H9 (cell line): ENCODE data around the gene RAD17. TPM values are rescaled to one million over a fixed set of nuclear protein-coding genes. Genes with fewer than 3 reads are reported as not detected.

Experiments used
- DNase-seq: peaks from one replicate; pipeline ENCODE4 v3.0.0-alpha.2; 2017
- H2AFZ ChIP-seq: one replicate; pipeline ENCODE4 v1.6.1; 2013; ENCODE audit warnings: mild to moderate bottlenecking, low read length, control low read depth, moderate library complexity
- H2AK5ac ChIP-seq: 2 replicates; pipeline ENCODE4 v1.6.1; 2013; ENCODE audit warnings: low read length, control low read depth, mixed read lengths; ENCODE audit not compliant: insufficient read length
- H2BK120ac ChIP-seq: one replicate; pipeline ENCODE4 v1.6.1; 2013; ENCODE audit warnings: low read depth, mild to moderate bottlenecking, low read length, control low read depth, inconsistent platforms; ENCODE audit not compliant: poor library complexity, severe bottlenecking
- H2BK12ac ChIP-seq: 2 replicates; pipeline ENCODE4 v1.6.1; 2013; ENCODE audit warnings: low read length, control low read depth, mixed read lengths, low read depth; ENCODE audit not compliant: insufficient read length
- H2BK15ac ChIP-seq: 2 replicates; pipeline ENCODE4 v1.6.1; 2013; ENCODE audit warnings: low read depth, low read length, control low read depth
- H2BK20ac ChIP-seq: one replicate; pipeline ENCODE4 v1.6.1; 2013; ENCODE audit warnings: low read depth, mild to moderate bottlenecking, low read length, control low read depth, inconsistent platforms; ENCODE audit not compliant: poor library complexity, severe bottlenecking
- H2BK5ac ChIP-seq: 2 replicates; pipeline ENCODE4 v1.6.1; 2013; ENCODE audit warnings: low read length, control low read depth, mixed read lengths; ENCODE audit not compliant: insufficient read length
- H3K14ac ChIP-seq: 2 replicates; pipeline ENCODE4 v1.6.1; 2013; ENCODE audit warnings: low read length, control low read depth; ENCODE audit not compliant: insufficient read depth
- H3K18ac ChIP-seq: 2 replicates; pipeline ENCODE4 v1.6.1; 2013; ENCODE audit warnings: low read depth, mild to moderate bottlenecking, mixed read lengths, low read length, control low read depth; ENCODE audit not compliant: insufficient read length
- H3K23ac ChIP-seq: 2 replicates; pipeline ENCODE4 v1.6.1; 2013; ENCODE audit warnings: low read length, control low read depth, mixed read lengths, low read depth; ENCODE audit not compliant: insufficient read length
- H3K23me2 ChIP-seq: 2 replicates; pipeline ENCODE4 v1.6.1; 2013; ENCODE audit warnings: low read depth, mild to moderate bottlenecking, mixed read lengths, low read length, control low read depth; ENCODE audit not compliant: insufficient read length, poor library complexity, severe bottlenecking
- H3K27ac ChIP-seq: 2 replicates; pipeline ENCODE4 v1.5.1; 2013; ENCODE audit warnings: low read length, control low read depth, mixed read lengths, low read depth; ENCODE audit not compliant: insufficient read length
- H3K27me3 ChIP-seq: 2 replicates; pipeline ENCODE4 v1.6.1; 2013; ENCODE audit warnings: low read length, control low read depth, inconsistent platforms; ENCODE audit not compliant: insufficient read depth
- H3K4ac ChIP-seq: 2 replicates; pipeline ENCODE4 v1.6.1; 2013; ENCODE audit warnings: low read depth, mild to moderate bottlenecking, control low read depth, inconsistent platforms, low read length, moderate library complexity
- H3K4me1 ChIP-seq: 2 replicates; pipeline ENCODE4 v1.6.1; 2013; ENCODE audit warnings: low read length, control low read depth, inconsistent platforms; ENCODE audit not compliant: insufficient read depth
- H3K4me2 ChIP-seq: 2 replicates; pipeline ENCODE4 v1.6.1; 2013; ENCODE audit warnings: low read length, control low read depth, mixed read lengths; ENCODE audit not compliant: insufficient read length, insufficient read depth
- H3K56ac ChIP-seq: 2 replicates; pipeline ENCODE4 v1.6.1; 2013; ENCODE audit warnings: low read depth, mild to moderate bottlenecking, mixed read lengths, low read length, control low read depth; ENCODE audit not compliant: insufficient read length
- H3K79me1 ChIP-seq: 2 replicates; pipeline ENCODE4 v1.6.1; 2013; ENCODE audit warnings: low read depth, mild to moderate bottlenecking, moderate library complexity, low read length, control low read depth, inconsistent platforms; ENCODE audit not compliant: insufficient read depth, poor library complexity, severe bottlenecking
- H3K79me2 ChIP-seq: 2 replicates; pipeline ENCODE4 v1.6.1; 2013; ENCODE audit warnings: low read length, control low read depth, inconsistent platforms; ENCODE audit not compliant: insufficient read depth
- H3K9ac ChIP-seq: 2 replicates; pipeline ENCODE4 v1.6.1; 2013; ENCODE audit warnings: low read length, control low read depth, mixed read lengths; ENCODE audit not compliant: insufficient read length; ENCODE audit errors: extremely low read depth
- H3K9me3 ChIP-seq: one replicate; pipeline ENCODE4 v1.6.1; 2013; ENCODE audit warnings: low read depth, low read length, inconsistent platforms; ENCODE audit not compliant: control insufficient read depth
- H3T11ph ChIP-seq: one replicate; pipeline ENCODE4 v1.6.1; 2013; ENCODE audit warnings: mild to moderate bottlenecking, low read length, control low read depth, inconsistent platforms
- H4K20me1 ChIP-seq: one replicate; pipeline ENCODE4 v1.6.1; 2013; ENCODE audit not compliant: control insufficient read depth, insufficient read length, insufficient read depth
- H4K5ac ChIP-seq: 2 replicates; pipeline ENCODE4 v1.6.1; 2013; ENCODE audit warnings: low read depth, mild to moderate bottlenecking, mixed read lengths, low read length, control low read depth; ENCODE audit not compliant: insufficient read length
- H4K8ac ChIP-seq: replicated peaks from 2 replicates; pipeline ENCODE4 v1.6.1; 2013; ENCODE audit warnings: low read length, control low read depth, mixed read lengths, low read depth; ENCODE audit not compliant: insufficient read length
- H4K91ac ChIP-seq: 2 replicates; pipeline ENCODE4 v1.6.1; 2013; ENCODE audit warnings: low read depth, mild to moderate bottlenecking, moderate library complexity, mixed read lengths, low read length, control low read depth; ENCODE audit not compliant: insufficient read length
- H3K27ac Mint-ChIP-seq, 3 experiments: 2 replicates in 2 of 3; 3 replicates in 1 of 3; pipeline ENCODE4 v1.8.0; 2020 to 2021; ENCODE audit warnings: mixed read lengths in 3 of 3, mild to moderate bottlenecking in 1 of 3, moderate library complexity in 1 of 3
- H3K27me3 Mint-ChIP-seq: 2 replicates; pipeline ENCODE4 v1.8.0; 2021; ENCODE audit warnings: low read depth, mild to moderate bottlenecking, moderate library complexity, mixed read lengths
- H3K36me3 Mint-ChIP-seq, 3 experiments: 2 replicates in 2 of 3; 3 replicates in 1 of 3; pipeline ENCODE4 v1.8.0; 2020 to 2021; ENCODE audit warnings: low read depth in 3 of 3, mixed read lengths in 3 of 3; ENCODE audit not compliant: insufficient read depth in 1 of 3
- H3K4me1 Mint-ChIP-seq, 2 experiments: 2 replicates each; pipeline ENCODE4 v1.8.0; 2020; ENCODE audit warnings: mixed read lengths in 2 of 2
- H3K4me3 Mint-ChIP-seq, 2 experiments: 2 replicates in 1 of 2; 3 replicates in 1 of 2; pipeline ENCODE4 v1.8.0; 2020 to 2021; ENCODE audit warnings: mild to moderate bottlenecking in 2 of 2, mixed read lengths in 2 of 2, moderate library complexity in 1 of 2
- H3K9me3 Mint-ChIP-seq, 2 experiments: 2 replicates in 1 of 2; 3 replicates in 1 of 2; pipeline ENCODE4 v1.8.0; 2020; ENCODE audit warnings: mild to moderate bottlenecking in 2 of 2, mixed read lengths in 2 of 2, moderate library complexity in 1 of 2
- WGBS: extraction: QIAGEN DNeasy Blood & Tissue Kit; methylation state at CpG from one replicate; pipeline ENCODE4 v1.1.7; 2013; ENCODE audit warnings: missing lambda C conversion rate, low lambda C conversion rate, mixed read lengths; ENCODE audit not compliant: insufficient read length; ENCODE audit errors: extremely low coverage; 5-methylcytosine and 5-hydroxymethylcytosine counted together
- total RNA-seq: library from RNA; stranded (reverse); gene quantifications from 2 replicates; pipeline ENCODE4 v1.2.1, GENCODE V29; 2021
- TF ChIP-seq, protein P1 (sequence below): fragments of 200-600 bp; sonication (generic); conservative IDR thresholded peaks from 3 replicates; pipeline ENCODE4 v1.8.0; 2021; ENCODE audit warnings: antibody characterized with exemption, mild to moderate bottlenecking

Gene RAD17
- total RNA-seq, 1 experiment from 2014 or later = 31.9 TPM

DNA sequence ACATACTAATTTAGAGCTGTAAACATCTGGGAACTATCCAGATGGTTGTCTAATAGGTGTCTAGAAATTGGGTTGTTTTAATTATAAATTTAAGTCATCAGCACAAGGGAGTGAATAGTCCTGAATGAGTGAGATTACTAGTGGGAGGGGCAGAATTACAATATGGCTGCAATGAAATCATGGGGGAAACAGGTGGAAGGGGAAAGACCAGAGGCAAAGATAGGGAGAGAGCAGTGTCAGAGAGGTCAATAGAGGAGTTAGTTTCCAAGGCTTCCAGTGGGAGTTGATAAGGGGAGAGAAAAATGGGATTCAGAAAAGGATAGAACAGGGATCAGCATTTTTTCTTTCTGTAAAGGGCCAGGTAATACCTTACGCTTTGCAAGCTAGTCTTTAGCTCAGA lies 9.2 kb upstream of the RAD17 start:
- no peaks in the 10 kb centered on the region for H3K27me3 ChIP-seq
- no peak overlapping the region for H2BK15ac ChIP-seq
- H3T11ph ChIP-seq = no peak overlapping the region
- no peaks in the 10 kb centered on the region for H4K20me1 ChIP-seq
- no peak overlapping the region for H2BK12ac ChIP-seq
- H3K23me2 ChIP-seq = no peaks in the 10 kb centered on the region
- no peak overlapping the region for H2AFZ ChIP-seq
- TF ChIP-seq, protein P1, sequence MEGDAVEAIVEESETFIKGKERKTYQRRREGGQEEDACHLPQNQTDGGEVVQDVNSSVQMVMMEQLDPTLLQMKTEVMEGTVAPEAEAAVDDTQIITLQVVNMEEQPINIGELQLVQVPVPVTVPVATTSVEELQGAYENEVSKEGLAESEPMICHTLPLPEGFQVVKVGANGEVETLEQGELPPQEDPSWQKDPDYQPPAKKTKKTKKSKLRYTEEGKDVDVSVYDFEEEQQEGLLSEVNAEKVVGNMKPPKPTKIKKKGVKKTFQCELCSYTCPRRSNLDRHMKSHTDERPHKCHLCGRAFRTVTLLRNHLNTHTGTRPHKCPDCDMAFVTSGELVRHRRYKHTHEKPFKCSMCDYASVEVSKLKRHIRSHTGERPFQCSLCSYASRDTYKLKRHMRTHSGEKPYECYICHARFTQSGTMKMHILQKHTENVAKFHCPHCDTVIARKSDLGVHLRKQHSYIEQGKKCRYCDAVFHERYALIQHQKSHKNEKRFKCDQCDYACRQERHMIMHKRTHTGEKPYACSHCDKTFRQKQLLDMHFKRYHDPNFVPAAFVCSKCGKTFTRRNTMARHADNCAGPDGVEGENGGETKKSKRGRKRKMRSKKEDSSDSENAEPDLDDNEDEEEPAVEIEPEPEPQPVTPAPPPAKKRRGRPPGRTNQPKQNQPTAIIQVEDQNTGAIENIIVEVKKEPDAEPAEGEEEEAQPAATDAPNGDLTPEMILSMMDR = no peak
- no peak overlapping the region for H3K4ac ChIP-seq
- H3K27ac ChIP-seq = no peak overlapping the region
- Mint-ChIP-seq H3K4me3 (no peak overlapping the region), H3K9me3 (no peaks in the 10 kb centered on the region), H3K4me1 (no peaks in the 10 kb centered on the region), H3K27me3 (no peaks in the 10 kb centered on the region), H3K36me3 (peaks cover 14 to 29% (median 25%) of the 10 kb centered on the region in 3 experiments; a peak in 6 of 7 replicates), H3K27ac (peak overlapping the region in 1 of 3 experiments; percentile 4; a peak in 1 of 7 replicates)
- H3K18ac ChIP-seq = no peak overlapping the region
- no peak overlapping the region for H3K14ac ChIP-seq
- H3K23ac ChIP-seq = no peak overlapping the region
- H2AK5ac ChIP-seq = no peak overlapping the region
- H4K5ac ChIP-seq = no peak overlapping the region
- no peak overlapping the region for H3K56ac ChIP-seq
- no peak overlapping the region for H4K8ac ChIP-seq
- H3K9ac ChIP-seq = no peak overlapping the region
- H2BK120ac ChIP-seq = no peak overlapping the region
- H3K79me1 ChIP-seq = no peaks in the 10 kb centered on the region
- no CpG with 5 or more reads among the region's 1 CpG for WGBS
- no peak for DNase-seq
- H2BK20ac ChIP-seq = no peak overlapping the region
- no peak overlapping the region for H3K4me2 ChIP-seq
- no peaks in the 10 kb centered on the region for H3K9me3 ChIP-seq
- peaks cover 6% of the 10 kb centered on the region; the same call in 1 of the 2 replicates for H3K79me2 ChIP-seq
- no peak overlapping the region for H4K91ac ChIP-seq
- no peak overlapping the region for H2BK5ac ChIP-seq
- no peaks in the 10 kb centered on the region for H3K4me1 ChIP-seq
